CD4-positive, alpha-beta T cell (primary cell): ENCODE results near the gene PMF1. TPM values are rescaled to one million over a fixed set of nuclear protein-coding genes. Genes with fewer than 3 reads are reported as not detected.

Experiments used
- ATAC-seq: fragments of 200-7000 bp; cut with Tn5 transposase; one replicate; pipeline ENCODE4 v1.10.0; 2022; ENCODE audit warnings: mild to moderate bottlenecking; ENCODE audit not compliant: poor library complexity
- CTCF ChIA-PET: fragments of 350-600 bp; sonication (Branson Sonifier 250); formaldehyde crosslinking; loops from one replicate; lab custom pipeline; 2021; ENCODE audit warnings: antibody characterized with exemption, inconsistent platforms; lab: Charles Lee
- POLR2A ChIA-PET: fragments of 350-600 bp; sonication (Branson Sonifier 250); formaldehyde crosslinking; loops from one replicate; lab custom pipeline; 2021; ENCODE audit warnings: antibody characterized with exemption, inconsistent platforms; lab: Charles Lee
- DNase-seq, 14 experiments: peaks; one replicate each; pipeline ENCODE4 v3.0.0-alpha.2; 2013 to 2020; ENCODE audit warnings: mixed read lengths in 2 of 14
- H3K27ac ChIP-seq, 2 donors: one replicate each; pipeline versions ENCODE4 v1.5.1 to v1.7.0; 2013; ENCODE audit warnings: low read length in 2 of 2, low read depth in 1 of 2, mild to moderate bottlenecking in 1 of 2
- H3K27me3 ChIP-seq, 2 experiments: 1 replicate in 1 of 2; 2 replicates in 1 of 2; pipeline versions ENCODE4 v1.6.1 to v1.7.0; 2013; ENCODE audit warnings: low read length in 2 of 2, control low read depth in 1 of 2, mild to moderate bottlenecking in 1 of 2, moderate library complexity in 1 of 2; ENCODE audit not compliant: insufficient read depth in 2 of 2, control insufficient read depth in 1 of 2
- H3K36me3 ChIP-seq: one replicate; pipeline ENCODE4 v1.6.1; 2013; ENCODE audit warnings: low read length, control low read depth; ENCODE audit not compliant: insufficient read depth
- H3K4me1 ChIP-seq: one replicate; pipeline ENCODE4 v1.6.1; 2013; ENCODE audit warnings: low read length, control low read depth; ENCODE audit not compliant: insufficient read depth
- H3K4me3 ChIP-seq: one replicate; pipeline ENCODE4 v1.5.1; 2013; ENCODE audit warnings: mild to moderate bottlenecking, low read length, moderate library complexity
- H3K9me3 ChIP-seq, 2 experiments: 1 replicate in 1 of 2; 2 replicates in 1 of 2; pipeline versions ENCODE4 v1.6.1 to v1.7.0; 2013; ENCODE audit warnings: low read length in 2 of 2, mild to moderate bottlenecking in 2 of 2, control low read depth in 1 of 2, moderate library complexity in 1 of 2; ENCODE audit not compliant: control insufficient read depth in 1 of 2, insufficient read depth in 1 of 2
- H3K27ac Mint-ChIP-seq: one replicate; pipeline ENCODE4 v1.8.0; 2020; ENCODE audit warnings: mixed read lengths
- H3K27me3 Mint-ChIP-seq: one replicate; pipeline ENCODE4 v1.8.0; 2021; ENCODE audit warnings: mixed read lengths
- H3K36me3 Mint-ChIP-seq: one replicate; pipeline ENCODE4 v1.8.0; 2021; ENCODE audit warnings: low read depth, mixed read lengths
- H3K4me1 Mint-ChIP-seq: one replicate; pipeline ENCODE4 v1.8.0; 2021; ENCODE audit warnings: low read depth, mixed read lengths
- H3K4me3 Mint-ChIP-seq: one replicate; pipeline ENCODE4 v1.8.0; 2020; ENCODE audit warnings: mild to moderate bottlenecking, mixed read lengths
- H3K9me3 Mint-ChIP-seq: one replicate; pipeline ENCODE4 v1.8.0; 2020; ENCODE audit warnings: mixed read lengths
- CTCF ChIP-seq: fragments of 200-600 bp; IDR thresholded peaks from one replicate; pipeline ENCODE4 v1.8.0; 2022; ENCODE audit warnings: antibody characterized with exemption, mild to moderate bottlenecking
- intact Hi-C, 2 experiments: fragments of 100-400 bp; cut with DNase I in 1 of 2; cut with micrococcal nuclease in 1 of 2; formaldehyde crosslinking; loops; one replicate each; pipeline versions ENCODE4 v1.15.1 to v1.9.0; 2023 to 2025; cut with DNase I, micrococcal nuclease
- total RNA-seq, 174 experiments: library from RNA in 2 of 174; stranded (reverse) in 2 of 174; gene quantifications; one replicate each; pipeline ENCODE4 v1.2.3 and lab custom pipeline; 2021 to 2026

PMF1 gene
- total RNA-seq, 2 experiments from 2014 or later: 58.0 to 61.2 TPM

GRCh38 chr1:156268336-156268735 is 55.5 kb downstream of the PMF1 start:
- H3K27ac Mint-ChIP-seq: no peak overlapping the region

GRCh38 chr1:156270314-156270713 is 57.5 kb downstream of the PMF1 start:
- H3K36me3 Mint-ChIP-seq: peaks cover 89% of the 10 kb centered on the region
- ChIA-PET POLR2A (interaction anchor here (4.7 kb wide), 1 partner anchor 13 kb away, joined by 24 read pairs; the partner anchor contains the start of genes SMG5 and TMEM79), CTCF (interaction anchor here (1.6 kb wide), 1 partner anchor 13 kb away, joined by 3 read pairs; the partner anchor contains the start of gene SMG5)
- H3K27me3 Mint-ChIP-seq: no peaks in the 10 kb centered on the region
- DNase-seq (no peak), ATAC-seq (no peak)
- no peak overlapping the region for H3K27ac ChIP-seq
- no peak overlapping the region for H3K4me3 Mint-ChIP-seq
- H3K27ac Mint-ChIP-seq: no peak overlapping the region
- no peaks in the 10 kb centered on the region for H3K9me3 Mint-ChIP-seq
- intact Hi-C loops: no loop called here
- H3K4me1 ChIP-seq: no peaks in the 10 kb centered on the region
- H3K36me3 ChIP-seq: peaks cover 91% of the 10 kb centered on the region
- no peaks in the 10 kb centered on the region for H3K27me3 ChIP-seq
- H3K4me3 ChIP-seq: no peak overlapping the region
- H3K9me3 ChIP-seq: no peaks in the 10 kb centered on the region
- no peaks in the 10 kb centered on the region for H3K4me1 Mint-ChIP-seq
- TF ChIP-seq CTCF: no peak

More at GRCh38 chr1:156268336-156268735, 55.5 kb downstream of the PMF1 start:
- DNase-seq: no peak
- H3K9me3 Mint-ChIP-seq: no peaks in the 10 kb centered on the region
- H3K36me3 Mint-ChIP-seq: peaks cover 89% of the 10 kb centered on the region
- POLR2A ChIA-PET: interaction anchor here (1.0 kb wide), 1 partner anchor 22 kb away, joined by 3 read pairs; no protein-coding TSS in a partner anchor
- no peak for TF ChIP-seq CTCF
- Histone ChIP-seq H3K27ac (no peak overlapping the region), H3K4me1 (no peaks in the 10 kb centered on the region), H3K27me3 (no peaks in the 10 kb centered on the region), H3K9me3 (no peaks in the 10 kb centered on the region), H3K36me3 (peaks cover 85% of the 10 kb centered on the region), H3K4me3 (no peak overlapping the region)
- CTCF ChIA-PET: no interaction called here
- H3K4me3 Mint-ChIP-seq: no peak overlapping the region
- no peaks in the 10 kb centered on the region for H3K27me3 Mint-ChIP-seq
- no peaks in the 10 kb centered on the region for H3K4me1 Mint-ChIP-seq
- no peak for ATAC-seq
- intact Hi-C loops: no loop called here

GRCh38 chr1:156276532-156276931 is 63.7 kb downstream of the PMF1 start:
- Histone ChIP-seq H3K9me3 (no peaks in the 10 kb centered on the region), H3K4me1 (peaks cover 11% of the 10 kb centered on the region), H3K36me3 (peaks cover 72% of the 10 kb centered on the region), H3K4me3 (no peak overlapping the region), H3K27me3 (no peaks in the 10 kb centered on the region), H3K27ac (no peak overlapping the region)
- peaks cover 21% of the 10 kb centered on the region for H3K4me1 Mint-ChIP-seq
- TF ChIP-seq CTCF: no peak
- H3K36me3 Mint-ChIP-seq: peaks cover 77% of the 10 kb centered on the region
- ChIA-PET POLR2A (no interaction called here), CTCF (no interaction called here)
- ATAC-seq (no peak), DNase-seq (no peak)
- H3K27me3 Mint-ChIP-seq: no peaks in the 10 kb centered on the region
- intact Hi-C loops: no loop called here
- H3K4me3 Mint-ChIP-seq: no peak overlapping the region
- H3K9me3 Mint-ChIP-seq: no peaks in the 10 kb centered on the region
- no peak overlapping the region for H3K27ac Mint-ChIP-seq
